ENCODE data around the gene SNX25.
"Not testable (repeated sequence)": the region's sequence is repeated elsewhere in the genome, so short reads cannot be mapped to it uniquely, and the experiment has no call there.

SNX25 gene

GRCh38 chr4:185209031-185209851 is at the start of gene SNX25:
SNX25 (plus strand) TSS chr4:185209598; CDS start chr4:185209827, 229 bp downstream.
- no peak for DNase-seq (ENCODE audit: low read depth)

DNA sequence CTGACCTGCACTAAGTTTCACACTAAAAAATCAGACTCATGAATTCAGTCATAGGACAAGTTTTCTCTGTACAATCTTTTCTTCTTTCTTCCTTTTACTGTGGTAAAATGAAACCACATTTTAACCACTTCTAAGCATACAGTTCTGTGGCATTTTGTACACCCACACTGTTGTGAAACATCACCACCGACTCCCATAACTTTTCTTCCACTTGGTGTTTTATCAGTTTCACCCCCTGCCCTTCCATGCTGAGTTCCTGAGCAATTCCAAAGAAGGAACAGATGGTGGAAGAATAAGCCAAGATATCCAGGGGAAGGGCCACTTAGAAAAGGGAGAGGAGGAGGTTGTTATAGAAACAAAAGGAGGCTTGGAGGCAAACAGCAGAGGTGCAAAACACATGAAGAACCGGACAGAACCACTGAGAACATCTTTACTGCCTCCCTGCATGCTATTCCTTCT is 43.8 kb upstream of the SNX25 start:
- DNase-seq (ENCODE audit: low read depth) = no peak

- DNase-seq (ENCODE audit: low read depth) = no peak
Measured at GRCh38 chr4:185167234-185167633, 42.2 kb upstream of the SNX25 start.

- DNase-seq (ENCODE audit: low read depth) = no peak
Measured at GRCh38 chr4:185171373-185172071, 37.9 kb upstream of the SNX25 start.

- no peak for DNase-seq (ENCODE audit: low read depth)
Measured at GRCh38 chr4:185179488-185179887, 29.9 kb upstream of the SNX25 start.

DNA sequence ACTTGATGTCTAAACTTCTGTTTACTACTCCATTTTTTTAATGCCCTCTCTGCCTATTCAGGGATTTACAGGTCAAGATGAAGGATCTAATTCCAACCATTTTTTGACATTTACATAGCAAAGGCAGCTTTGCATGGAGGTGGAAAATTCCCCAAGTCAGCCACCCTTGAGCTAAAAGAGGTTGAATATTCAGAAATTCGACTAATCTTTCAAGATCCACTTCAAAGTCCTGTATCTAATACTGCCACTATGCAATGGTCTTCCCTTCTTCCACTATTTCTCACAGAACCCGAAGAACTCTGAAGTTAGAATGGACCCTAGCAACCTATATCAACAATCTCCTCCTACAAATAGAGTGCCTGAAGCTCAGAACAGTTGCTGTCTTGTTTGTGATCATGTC is 27.2 kb upstream of the SNX25 start:
- no peak for DNase-seq (ENCODE audit: low read depth)

DNA sequence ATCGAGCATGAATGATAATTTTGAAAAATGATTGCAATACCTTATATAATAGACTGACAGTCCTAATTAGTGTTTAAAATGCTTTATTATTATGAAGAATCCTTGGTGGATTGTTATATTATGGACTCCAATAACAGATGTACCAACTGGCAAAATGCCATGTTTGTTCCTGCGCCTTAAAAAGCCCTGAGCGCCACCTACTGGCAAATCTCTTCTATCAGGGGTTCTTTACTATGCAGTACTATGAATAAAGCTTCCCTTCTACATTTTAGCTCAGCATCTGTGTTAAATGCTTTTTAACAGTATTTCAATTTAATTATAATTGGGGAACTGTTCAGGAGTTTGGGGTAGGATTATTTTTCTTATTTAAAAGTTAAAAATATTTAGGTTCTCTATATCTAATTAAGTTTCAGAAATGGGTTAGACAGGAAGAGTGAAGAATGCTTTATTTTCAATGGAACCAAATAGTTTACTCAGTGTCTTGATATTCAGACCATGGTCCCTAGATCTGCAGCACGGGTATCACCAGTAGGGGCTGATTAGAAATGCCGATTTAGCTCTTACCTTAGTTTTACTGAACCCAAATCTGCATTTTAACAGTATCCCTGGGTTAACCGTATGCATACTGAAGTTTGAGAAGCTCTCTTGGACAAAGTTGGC is 25.6 kb upstream of the SNX25 start:
- DNase-seq (ENCODE audit: low read depth) = no peak

DNA sequence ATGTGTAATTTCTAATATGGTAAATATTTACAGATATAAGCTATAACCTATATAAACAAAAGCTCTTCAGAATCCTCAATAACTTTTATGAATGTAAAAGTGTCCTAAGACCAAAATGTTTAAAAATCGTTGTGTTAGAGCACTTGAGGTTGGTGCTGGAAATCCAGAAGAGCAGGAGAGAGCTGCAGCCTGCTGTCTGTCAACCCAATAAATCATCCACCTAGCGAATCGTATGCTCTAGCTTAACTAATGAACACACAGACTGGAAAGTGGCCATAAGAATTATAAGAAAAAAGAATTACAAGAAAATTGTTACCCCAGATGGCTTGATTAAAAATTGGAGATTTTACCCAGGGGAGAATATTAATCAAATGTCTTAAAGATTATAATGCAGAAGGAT is 22.6 kb upstream of the SNX25 start:
- DNase-seq (ENCODE audit: low read depth) = no peak

GRCh38 chr4:185189606-185190305 is 19.6 kb upstream of the SNX25 start:
- DNase-seq (ENCODE audit: low read depth) = no peak

DNA sequence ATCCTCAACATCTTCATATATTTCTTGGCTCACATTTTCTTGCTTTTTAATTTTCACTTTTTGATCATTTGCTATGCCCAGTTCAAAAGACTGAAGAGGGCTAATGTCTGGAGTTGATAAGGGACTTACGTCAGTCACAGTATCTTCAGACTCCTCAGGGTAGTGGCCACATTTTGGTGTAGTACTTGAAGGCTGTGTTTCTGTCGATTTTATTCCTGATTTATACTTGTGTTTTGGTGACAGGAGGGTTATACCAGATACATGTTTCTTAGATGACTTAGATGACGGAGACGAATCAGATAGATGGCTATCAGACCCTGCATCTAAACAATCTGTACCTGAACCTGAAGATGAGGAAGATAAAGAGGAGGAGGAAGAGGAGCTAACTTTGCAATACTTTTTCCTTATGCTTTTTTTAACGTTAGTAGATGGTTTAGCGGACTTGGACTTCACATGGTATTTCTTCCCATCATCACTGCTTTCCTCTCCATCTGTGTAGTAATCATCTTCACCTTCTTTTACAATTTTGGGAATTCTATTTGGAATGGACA is 19.0 kb upstream of the SNX25 start:
- no peak for DNase-seq (ENCODE audit: low read depth)

- DNase-seq (ENCODE audit: low read depth) = no peak
Measured at GRCh38 chr4:185192059-185192458, 17.3 kb upstream of the SNX25 start.

GRCh38 chr4:185194924-185195888 is 14.2 kb upstream of the SNX25 start:
- no peak for DNase-seq (ENCODE audit: low read depth)

DNA sequence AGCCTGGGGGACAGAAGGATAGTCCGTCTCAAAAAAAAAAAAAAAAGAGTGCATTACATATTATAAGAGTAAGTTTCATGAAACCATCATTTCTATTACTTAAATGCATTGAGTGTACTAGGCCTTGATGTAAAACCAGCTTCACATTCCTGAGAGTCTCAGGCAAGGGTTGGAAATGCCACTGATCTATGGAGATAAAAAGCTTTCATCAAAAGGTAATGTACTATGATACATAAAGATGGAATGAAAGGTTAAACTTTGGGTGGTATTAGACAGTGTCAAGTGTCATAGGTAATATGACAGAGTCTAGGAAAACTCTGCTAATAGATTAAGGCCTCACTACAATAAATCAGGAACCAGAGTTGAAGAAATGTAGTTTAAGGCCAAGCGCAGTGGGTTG is 13.0 kb upstream of the SNX25 start:
- no peak for DNase-seq (ENCODE audit: low read depth)

DNA sequence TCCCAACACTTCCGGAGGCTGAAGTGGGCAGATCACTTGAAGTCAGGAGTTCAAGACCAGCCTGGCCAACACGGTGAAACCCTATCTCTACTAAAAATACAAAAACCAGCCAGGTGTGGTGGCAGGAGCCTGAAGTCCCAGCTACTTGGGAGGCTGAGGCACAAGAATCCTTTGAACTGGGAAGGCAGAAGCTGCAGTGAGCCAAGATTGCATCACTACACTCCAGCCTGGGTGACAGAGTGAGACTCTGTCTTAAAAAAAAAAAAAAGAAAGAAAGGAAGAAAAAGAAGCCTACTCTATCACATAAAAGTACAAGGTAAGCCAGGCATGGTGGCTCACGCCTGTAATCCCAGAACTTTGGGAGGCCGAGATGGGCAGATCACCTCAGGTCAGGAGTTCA is 11.2 kb upstream of the SNX25 start:
- DNase-seq (ENCODE audit: low read depth) = not testable (repeated sequence)

- DNase-seq (ENCODE audit: low read depth) = peak; percentile 86
Measured at GRCh38 chr4:185201977-185202962, 7.1 kb upstream of the SNX25 start.

GRCh38 chr4:185202984-185203485 is 6.4 kb upstream of the SNX25 start:
- DNase-seq (ENCODE audit: low read depth) = no peak

DNA sequence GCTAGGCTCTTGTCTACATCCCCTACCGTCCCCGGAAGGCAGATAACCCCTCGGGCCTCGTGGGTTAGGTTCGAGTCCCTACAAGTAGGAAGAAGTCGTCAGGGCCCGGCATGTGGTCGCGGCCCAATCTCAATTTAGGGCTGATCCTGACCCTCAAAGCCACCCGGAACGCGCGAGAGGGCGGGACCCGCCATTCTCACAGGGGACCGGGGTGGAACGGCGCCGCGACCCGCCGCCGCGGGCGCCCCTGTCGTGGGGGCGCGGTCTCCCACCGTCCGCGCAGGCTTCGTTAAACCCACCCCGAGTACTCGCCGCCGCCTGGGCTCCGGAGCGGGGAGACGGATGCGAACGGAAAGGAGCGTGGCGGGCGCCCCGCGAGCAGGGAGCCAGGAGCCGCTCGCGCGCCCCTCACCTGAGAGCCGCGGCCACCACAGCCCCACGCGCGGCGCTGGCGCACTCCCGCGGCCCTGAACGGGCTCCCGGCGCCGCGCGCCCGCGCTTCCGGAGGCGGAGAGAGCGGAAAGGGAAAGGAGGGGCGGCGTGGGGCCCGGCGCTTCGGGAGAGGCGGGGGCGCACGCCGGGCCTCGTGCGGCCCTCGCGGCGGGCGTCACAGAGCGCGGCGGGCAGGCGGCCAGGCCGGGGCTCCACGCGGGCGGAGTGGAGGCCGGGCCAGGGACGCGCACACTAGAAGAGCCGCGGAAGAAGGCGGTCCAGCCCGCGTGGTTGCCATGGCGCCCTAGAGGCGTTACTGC is 5.7 kb upstream of the SNX25 start, which contains the start of gene CFAP97:
CFAP97 (minus strand) TSS at position 515 of the 752 bp plus-strand sequence. CDS start 12,804 bp downstream, outside the sequence.
- DNase-seq (ENCODE audit: low read depth) = peak; percentile 54

DNA sequence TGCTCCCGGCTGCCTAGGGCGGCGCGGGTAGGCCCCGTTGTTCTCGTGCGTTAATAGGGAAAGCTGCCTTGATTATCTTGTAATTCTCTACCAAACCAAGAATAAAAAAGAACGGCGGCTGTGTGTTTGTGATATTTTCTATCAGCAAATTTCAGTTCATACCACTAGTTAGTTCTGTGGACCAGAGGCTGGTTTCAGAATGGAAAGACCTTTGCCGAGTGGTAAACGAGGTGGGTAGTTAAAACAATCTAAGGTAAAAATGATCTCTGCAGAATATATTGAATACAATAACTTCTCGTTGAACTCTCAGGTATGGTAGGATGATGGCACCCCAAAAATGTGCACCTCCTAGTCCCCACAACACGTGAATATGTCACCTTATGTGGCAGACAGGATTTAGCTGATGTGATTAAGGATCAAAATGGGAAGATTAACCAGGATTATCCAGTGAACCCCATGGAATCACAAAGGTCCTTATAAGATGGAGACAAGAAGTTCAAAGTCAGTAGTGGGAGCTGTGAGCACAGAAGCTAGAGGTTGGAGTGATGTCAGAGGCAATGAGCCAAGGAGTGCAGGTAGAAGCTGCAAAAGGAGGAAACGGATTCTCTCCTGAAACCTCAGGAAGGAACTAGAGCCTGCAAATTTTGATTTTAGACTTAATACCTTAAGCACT is 5.0 kb upstream of the SNX25 start:
- DNase-seq (ENCODE audit: low read depth) = no peak
